HTERT RPE-1 (cell line): ENCODE results near the gene CFAP298.
"Not testable (repeated sequence)": the region's sequence is repeated elsewhere in the genome, so short reads cannot be mapped to it uniquely, and the experiment has no call there.

Source experiments
- in situ Hi-C: fragments of 300-500 bp; cut with MboI; formaldehyde crosslinking; loops from 4 replicates; pipeline ENCODE4 v1.14.3; 2020; ENCODE audit warnings: low sequenced_read_pairs

CFAP298 gene, protein sequence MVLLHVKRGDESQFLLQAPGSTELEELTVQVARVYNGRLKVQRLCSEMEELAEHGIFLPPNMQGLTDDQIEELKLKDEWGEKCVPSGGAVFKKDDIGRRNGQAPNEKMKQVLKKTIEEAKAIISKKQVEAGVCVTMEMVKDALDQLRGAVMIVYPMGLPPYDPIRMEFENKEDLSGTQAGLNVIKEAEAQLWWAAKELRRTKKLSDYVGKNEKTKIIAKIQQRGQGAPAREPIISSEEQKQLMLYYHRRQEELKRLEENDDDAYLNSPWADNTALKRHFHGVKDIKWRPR

DNA sequence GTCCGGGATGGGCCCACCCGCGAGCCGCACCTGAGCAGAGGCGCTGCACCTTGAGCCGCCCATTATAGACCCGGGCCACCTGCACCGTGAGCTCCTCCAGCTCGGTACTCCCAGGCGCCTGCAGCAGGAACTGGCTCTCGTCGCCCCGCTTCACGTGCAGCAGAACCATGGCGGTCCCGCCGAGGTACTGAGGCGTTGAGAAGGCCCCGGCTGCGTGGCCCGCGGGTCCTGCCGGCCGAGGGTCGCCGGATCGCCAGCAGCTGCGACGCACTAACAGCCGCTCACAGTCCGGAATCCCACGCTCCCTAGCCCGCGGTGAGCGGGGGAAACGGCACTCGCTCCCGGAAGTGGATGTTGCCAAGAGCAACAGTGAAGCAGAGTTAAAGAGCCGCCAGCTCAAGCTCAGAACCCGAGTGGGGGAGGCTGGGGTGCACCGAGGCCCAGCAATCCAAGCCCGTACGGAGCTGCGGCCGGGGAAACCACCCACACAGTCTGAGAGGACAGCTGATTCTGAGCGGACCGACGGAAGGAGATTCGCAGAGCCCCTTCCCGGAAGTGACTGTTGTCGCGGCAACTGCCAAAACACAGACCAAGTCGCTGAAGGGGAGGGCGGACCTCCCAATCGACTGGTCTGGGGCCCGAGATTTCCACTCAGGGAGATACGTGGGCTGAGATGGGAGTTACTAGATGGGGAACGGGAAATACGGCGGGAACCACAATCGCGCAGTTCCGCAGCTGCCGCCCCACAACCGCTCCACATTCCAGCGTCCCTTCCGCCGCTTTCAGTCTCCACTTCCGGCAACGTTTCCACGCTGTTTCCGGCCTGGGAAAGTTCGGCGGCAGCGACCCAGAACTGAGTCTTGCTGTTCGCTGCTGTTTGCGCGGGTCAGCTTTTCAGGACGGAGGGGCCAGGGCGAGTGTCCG lies at the start of gene CFAP298:
CFAP298 (minus strand) TSS at position 303 of the 924 bp plus-strand sequence; CDS start at position 169, 134 bp downstream.
- in situ Hi-C loops, result no loop called here

- in situ Hi-C loops, result not testable (repeated sequence)
Observed at GRCh38 chr21:32661026-32661782, 49.0 kb upstream of the CFAP298 start.

DNA sequence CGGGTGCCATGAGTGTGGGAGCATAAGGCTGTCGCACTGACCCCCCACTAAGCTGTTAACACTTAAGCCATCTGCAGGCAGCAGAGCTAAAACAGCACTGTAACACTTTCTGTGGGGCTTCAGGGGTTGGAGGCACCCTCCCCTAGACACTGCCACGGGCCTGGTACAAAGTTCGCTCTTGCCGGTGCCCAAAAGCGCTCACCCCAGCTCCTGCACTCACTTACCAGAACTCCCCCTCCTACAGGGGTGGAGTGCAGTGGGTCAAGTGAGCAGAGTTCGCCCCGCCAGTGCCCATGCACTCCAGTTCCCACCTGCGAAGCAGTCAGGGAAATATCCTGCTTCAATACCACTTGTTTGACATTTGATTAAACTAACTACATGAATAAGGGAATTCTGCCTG lies 46.3 kb upstream of the CFAP298 start:
- in situ Hi-C loops, result no loop called here

DNA sequence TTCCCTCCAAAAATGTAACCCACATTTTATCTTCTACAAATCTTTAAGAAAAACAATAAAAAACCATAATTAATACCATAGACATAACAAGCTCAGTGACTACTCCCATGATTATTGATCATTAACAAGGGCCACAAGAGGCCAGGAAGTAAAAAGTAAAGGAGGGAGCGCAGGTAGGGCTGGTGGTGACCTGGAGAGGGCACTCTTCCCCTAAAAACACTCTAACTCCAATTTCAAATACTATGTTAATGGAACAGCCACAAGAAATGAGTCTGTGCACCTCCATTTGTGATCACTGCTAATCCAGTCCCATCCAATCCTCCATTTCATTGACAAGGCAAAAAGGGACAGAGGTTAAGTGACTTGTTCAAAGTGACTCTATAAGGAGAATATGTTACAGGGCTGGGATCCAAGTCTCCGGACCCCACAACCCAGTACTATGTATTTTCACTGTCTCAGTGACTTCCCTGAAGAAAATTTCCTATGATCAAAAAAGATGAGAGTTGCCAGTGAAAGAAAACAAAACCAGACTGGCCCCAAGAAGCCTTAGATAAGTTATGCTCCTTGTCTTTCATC lies 41.2 kb upstream of the CFAP298 start:
- in situ Hi-C loops, result no loop called here

- in situ Hi-C loops, result no loop called here
Observed at GRCh38 chr21:32648165-32648564, 36.0 kb upstream of the CFAP298 start.

- in situ Hi-C loops, result no loop called here
Observed at GRCh38 chr21:32645261-32646182, 33.3 kb upstream of the CFAP298 start.

DNA sequence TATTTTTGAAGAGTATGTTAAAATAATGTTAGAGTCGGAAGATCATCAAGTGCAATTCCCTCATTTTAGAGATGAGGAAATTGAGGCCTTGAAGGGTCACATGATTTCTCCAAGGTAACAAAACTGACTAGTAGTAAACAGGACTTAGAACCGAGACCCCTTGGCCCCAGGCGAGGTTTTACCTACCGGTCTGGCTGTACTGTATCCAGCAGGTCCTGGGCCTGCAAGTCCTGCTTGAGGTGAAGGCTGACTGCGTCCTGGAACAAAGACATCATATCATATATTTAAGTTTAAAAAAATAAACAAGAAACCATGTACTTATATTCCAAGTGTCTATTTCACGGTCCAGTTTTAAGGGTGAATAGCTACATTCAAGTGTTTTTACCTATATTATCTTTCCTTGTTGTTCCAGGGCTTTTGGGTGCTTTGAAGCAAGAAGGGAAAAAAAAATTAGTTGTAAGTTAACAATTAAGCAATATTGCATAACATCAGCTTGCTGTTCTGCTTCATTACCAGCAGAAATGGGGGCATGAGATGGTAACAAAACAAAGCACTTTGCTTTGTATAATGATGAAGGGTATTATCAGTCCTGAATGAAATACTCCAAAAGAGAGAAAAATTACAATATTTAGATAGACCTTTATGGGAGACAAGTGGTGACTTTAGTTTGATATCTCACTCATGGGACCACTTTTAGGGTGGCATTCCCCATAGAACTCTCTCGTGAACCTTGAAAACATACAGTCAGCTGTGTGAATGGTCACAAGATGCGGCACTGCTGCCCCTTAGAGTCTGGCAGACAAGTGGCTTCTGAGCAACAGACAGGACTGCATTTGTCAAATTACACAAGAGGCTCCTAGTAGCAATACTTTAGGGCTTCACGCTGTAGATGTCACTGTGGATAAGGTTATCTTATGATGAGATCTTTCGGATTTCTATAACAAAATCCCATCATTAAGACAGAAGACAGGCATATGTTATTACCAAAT lies 29.8 kb upstream of the CFAP298 start:
- in situ Hi-C loops, result no loop called here

DNA sequence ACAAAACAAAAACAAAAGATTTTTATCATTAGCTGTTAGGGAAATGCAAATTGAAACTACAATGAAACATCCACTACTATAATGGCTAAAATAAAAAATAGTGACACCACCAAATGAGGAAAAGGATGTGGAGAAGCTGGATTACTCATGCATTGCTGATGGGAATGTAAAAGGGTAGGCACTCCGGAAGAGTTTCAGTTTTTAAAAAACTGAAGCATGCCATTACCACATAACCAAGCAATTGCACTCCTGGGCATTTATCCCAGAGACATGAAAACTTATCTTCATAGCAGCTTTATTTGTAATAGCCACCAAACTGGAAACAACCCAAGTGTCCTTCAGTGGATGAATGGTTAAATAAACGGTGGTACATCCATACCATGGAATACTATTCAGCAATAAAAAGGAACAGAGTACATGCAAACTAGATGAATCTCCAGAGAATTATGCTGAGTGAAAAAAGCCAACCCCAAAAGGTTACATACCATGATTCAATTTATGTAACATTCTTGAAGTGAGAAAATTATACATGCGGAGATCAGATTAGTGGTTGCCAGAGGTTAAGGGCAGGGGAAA lies 14.5 kb upstream of the CFAP298 start:
- in situ Hi-C loops, result no loop called here

GRCh38 chr21:32618218-32618617 lies 6.0 kb upstream of the CFAP298 start:
- in situ Hi-C loops, result not testable (repeated sequence)

- in situ Hi-C loops, result no loop called here
Observed at GRCh38 chr21:32613436-32614043, 1.4 kb upstream of the CFAP298 start.

GRCh38 chr21:32612999-32613337 lies 791 bp upstream of the CFAP298 start:
- in situ Hi-C loops, result no loop called here

DNA sequence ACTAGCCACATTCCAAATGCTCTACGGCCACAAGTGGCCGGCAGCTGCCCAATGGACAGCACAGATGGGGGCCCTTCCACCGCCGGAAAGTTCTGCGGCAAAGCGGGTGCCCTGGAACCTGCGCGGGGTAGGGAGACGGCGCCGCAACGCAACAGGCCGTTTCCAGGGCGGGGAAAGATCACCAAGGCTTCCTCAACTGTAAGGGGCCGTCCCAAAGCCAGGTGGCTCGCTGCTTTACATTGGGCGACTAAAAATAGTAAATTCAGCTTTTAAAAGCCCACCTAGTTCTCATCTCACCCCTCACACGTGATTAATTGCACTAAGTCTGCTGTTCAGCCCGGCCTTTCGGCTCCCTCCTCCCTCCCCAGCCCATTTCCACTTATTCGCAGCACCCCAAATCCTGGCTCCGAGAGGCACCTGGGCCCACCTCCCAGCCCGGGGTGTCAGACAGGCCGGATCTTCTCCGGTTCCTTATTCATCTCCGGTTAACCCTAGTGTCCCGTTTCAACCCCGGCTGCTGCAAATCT lies 643 bp downstream of the CFAP298 start:
- in situ Hi-C loops, result no loop called here

- in situ Hi-C loops, result not testable (repeated sequence)
Observed at GRCh38 chr21:32610940-32611339, 1.2 kb downstream of the CFAP298 start.

- in situ Hi-C loops, result no loop called here
Observed at GRCh38 chr21:32608851-32609250, 3.3 kb downstream of the CFAP298 start.

DNA sequence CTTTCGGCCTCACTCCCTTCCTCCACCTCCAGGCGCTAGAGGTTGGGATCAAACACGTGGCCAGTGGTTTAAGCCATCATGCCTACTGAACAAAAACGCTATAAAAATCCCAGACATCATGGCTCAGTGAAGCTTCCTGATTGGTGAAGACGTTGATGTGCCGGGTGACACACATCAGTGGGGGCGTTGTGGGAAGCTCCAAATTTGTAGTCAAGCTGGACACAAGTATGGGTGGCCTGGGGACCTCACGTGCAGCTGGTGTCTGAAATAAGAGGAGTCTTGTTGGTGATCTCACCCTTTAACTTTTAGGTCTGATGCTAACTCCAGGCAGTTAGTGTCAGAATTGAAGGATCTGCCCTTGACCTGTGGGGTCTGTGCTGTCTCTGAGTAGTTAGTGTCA lies 6.7 kb downstream of the CFAP298 start:
- in situ Hi-C loops, result no loop called here

GRCh38 chr21:32604464-32604863 lies 7.7 kb downstream of the CFAP298 start:
- in situ Hi-C loops, result no loop called here

DNA sequence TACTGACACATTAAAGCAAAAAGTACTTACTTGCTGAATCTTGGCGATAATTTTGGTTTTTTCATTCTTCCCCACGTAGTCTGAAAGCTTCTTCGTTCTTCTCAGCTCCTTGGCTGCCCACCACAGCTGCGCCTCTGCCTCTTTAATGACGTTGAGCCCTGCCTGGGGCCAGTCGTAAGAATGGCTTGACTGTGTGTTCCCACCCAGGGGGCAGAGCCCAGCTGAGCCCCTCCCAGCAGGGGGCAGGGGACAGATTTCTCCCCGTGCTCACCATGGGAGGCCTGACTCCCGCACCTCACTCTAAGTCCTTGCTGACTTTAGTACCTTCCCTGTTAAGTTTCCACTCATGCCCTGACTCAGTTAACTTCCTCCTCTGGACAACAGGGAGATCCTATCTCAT lies 9.0 kb downstream of the CFAP298 start:
- in situ Hi-C loops, result no loop called here

DNA sequence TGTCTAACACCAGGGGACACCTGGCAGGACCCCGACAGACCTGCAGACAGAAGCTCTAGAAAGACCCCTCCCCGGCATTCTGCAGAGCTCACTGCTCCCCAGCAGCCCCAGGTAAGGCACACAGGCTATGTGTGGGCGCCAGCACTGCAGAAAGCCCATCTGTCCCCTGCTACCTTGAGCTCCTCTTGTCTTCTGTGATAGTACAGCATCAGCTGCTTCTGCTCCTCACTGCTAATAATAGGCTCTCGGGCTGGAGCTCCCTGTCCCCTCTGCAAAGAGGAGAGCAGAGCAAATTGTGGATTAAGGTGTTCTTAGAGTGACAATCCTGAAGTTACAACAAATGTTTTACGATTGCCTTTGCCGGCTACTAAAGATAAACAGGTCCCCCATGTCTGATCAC lies 10.1 kb downstream of the CFAP298 start:
- in situ Hi-C loops, result no loop called here
